ENCODE results near the gene CDKL1. TPM values are rescaled to one million over a fixed set of nuclear protein-coding genes. Genes with fewer than 3 reads are reported as not detected.

CDKL1 gene
- total RNA-seq, 1 donor from 2014 or later, result 15.7 TPM

DNA sequence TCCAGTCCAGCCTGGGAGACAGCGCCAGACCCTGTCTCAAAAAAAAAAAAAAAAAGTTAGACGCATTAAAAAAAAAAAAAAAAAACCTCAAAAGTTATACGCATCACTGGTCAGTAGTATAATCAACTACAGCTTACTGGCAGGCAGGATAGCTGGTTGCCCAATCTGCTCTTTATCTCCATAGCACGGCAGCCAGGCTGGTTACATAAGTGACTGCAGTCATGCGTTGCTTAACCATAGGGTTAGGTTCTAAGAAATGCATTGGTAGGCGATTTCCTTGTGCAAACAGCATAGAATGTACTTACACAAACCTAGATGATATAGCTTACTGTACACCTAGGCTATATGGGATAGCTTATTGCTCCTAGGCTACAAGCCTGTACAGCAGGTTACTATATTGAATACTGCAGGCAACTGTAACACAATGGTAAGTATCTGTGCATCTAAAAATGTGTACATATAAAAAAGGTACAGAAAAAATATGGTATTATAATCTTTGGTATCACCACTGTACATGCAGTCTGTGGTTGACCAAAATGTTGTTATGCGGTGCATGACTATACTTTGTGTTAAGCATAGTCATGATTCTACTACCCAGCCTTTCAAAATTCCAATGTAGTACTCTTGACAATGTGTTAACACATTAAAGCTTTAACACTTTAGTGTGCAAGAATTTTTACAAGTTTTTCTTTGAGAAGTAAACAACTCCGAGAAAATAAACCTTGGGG, 92.8 kb downstream of the CDKL1 start:
- Mint-ChIP-seq H3K36me3 (ENCODE audit: low read depth) (peaks cover 2% of the 10 kb centered on the region), H3K4me3 (ENCODE audit: unreplicated experiment) (no peak overlapping the region), H3K9me3 (ENCODE audit: low read depth) (peaks cover 6% of the 10 kb centered on the region), H3K27me3 (ENCODE audit: low read depth) (no peaks in the 10 kb centered on the region), H3K27ac (ENCODE audit: unreplicated experiment) (no peak overlapping the region), H3K4me1 (ENCODE audit: low read depth) (no peaks in the 10 kb centered on the region)
- DNase-seq (ENCODE audit: low spot score), result no peak
- TF ChIP-seq, protein P1, sequence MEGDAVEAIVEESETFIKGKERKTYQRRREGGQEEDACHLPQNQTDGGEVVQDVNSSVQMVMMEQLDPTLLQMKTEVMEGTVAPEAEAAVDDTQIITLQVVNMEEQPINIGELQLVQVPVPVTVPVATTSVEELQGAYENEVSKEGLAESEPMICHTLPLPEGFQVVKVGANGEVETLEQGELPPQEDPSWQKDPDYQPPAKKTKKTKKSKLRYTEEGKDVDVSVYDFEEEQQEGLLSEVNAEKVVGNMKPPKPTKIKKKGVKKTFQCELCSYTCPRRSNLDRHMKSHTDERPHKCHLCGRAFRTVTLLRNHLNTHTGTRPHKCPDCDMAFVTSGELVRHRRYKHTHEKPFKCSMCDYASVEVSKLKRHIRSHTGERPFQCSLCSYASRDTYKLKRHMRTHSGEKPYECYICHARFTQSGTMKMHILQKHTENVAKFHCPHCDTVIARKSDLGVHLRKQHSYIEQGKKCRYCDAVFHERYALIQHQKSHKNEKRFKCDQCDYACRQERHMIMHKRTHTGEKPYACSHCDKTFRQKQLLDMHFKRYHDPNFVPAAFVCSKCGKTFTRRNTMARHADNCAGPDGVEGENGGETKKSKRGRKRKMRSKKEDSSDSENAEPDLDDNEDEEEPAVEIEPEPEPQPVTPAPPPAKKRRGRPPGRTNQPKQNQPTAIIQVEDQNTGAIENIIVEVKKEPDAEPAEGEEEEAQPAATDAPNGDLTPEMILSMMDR (IDR thresholded peaks at IDR 0.05), result no peak

DNA sequence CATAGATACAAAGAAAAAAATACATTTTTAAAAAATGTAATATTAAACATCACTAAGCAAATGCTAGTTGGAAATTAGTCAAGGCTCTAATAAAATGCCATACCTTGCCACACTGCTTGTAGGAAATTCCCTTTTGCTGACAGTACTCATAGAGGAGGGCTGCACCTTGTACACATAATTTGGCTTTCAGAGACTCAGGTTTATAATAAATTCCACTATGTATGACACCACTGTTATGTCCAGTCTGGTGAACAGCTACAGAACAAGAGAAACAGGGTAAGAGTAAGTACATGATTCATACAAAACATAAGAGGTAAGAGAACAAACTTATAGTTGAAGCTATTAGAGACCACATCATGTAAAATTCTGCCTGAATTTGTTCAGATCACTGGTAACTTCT, 94.8 kb downstream of the CDKL1 start:
- Mint-ChIP-seq H3K27ac (ENCODE audit: unreplicated experiment) (no peak overlapping the region), H3K36me3 (ENCODE audit: low read depth) (peaks cover 5% of the 10 kb centered on the region), H3K4me3 (ENCODE audit: unreplicated experiment) (no peak overlapping the region), H3K4me1 (ENCODE audit: low read depth) (no peaks in the 10 kb centered on the region), H3K27me3 (ENCODE audit: low read depth) (no peaks in the 10 kb centered on the region), H3K9me3 (ENCODE audit: low read depth) (peaks cover 9% of the 10 kb centered on the region)
- TF ChIP-seq, protein P1 (IDR thresholded peaks at IDR 0.05), result no peak
- DNase-seq (ENCODE audit: low spot score), result no peak

DNA sequence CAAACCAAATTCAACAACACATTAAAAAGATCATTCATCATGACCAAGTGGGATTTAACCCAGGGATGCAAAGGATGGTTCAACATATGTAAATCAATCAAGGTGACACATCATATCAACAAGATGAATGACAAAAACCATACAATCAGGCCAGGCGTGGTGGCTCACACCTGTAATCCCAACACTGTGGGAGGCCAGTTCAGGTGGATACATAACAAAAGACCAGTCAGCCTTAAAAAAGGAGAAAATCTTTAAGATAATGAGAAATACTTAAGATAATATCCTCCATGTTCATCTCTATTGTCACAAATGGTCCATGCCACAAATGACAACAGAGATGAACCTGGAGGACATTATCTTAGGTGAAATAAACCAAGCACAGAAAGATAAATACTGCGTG, 97.1 kb downstream of the CDKL1 start:
- H3K9me3 Mint-ChIP-seq (ENCODE audit: low read depth), result peaks cover 9% of the 10 kb centered on the region
- H3K27ac Mint-ChIP-seq (ENCODE audit: unreplicated experiment), result no peak overlapping the region
- TF ChIP-seq, protein P1 (IDR thresholded peaks at IDR 0.05), result no peak

DNA sequence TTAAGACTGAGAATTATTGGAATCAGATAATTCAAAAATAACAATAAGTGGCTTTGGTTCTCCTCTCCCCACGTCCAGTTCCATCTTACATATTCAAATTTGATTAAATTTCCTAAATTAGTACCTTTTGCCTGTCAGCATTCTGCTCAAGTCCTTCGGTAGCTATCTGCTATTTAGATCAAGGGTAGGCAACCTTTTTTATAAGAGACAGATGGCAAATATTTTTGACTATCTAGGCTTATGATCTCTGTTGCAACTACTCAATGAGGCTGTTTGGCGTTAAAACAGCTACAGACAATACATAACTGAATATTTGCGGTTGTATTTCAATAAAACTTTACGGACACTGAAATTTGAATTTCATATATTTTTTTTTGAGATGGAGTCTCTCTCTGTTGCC, 106.4 kb downstream of the CDKL1 start:
- Mint-ChIP-seq H3K4me1 (ENCODE audit: low read depth) (no peaks in the 10 kb centered on the region), H3K36me3 (ENCODE audit: low read depth) (peaks cover 10% of the 10 kb centered on the region), H3K9me3 (ENCODE audit: low read depth) (peaks cover 5% of the 10 kb centered on the region), H3K4me3 (ENCODE audit: unreplicated experiment) (no peak overlapping the region), H3K27me3 (ENCODE audit: low read depth) (no peaks in the 10 kb centered on the region), H3K27ac (ENCODE audit: unreplicated experiment) (no peak overlapping the region)
- TF ChIP-seq, protein P1 (IDR thresholded peaks at IDR 0.05), result no peak
- no peak for DNase-seq (ENCODE audit: low spot score)

More for the DNA sequence above, 97.1 kb downstream of the CDKL1 start:
- Mint-ChIP-seq H3K4me1 (ENCODE audit: low read depth) (no peaks in the 10 kb centered on the region), H3K36me3 (ENCODE audit: low read depth) (peaks cover 5% of the 10 kb centered on the region), H3K27me3 (ENCODE audit: low read depth) (no peaks in the 10 kb centered on the region), H3K4me3 (ENCODE audit: unreplicated experiment) (no peak overlapping the region)
- no peak for DNase-seq (ENCODE audit: low spot score)

DNA sequence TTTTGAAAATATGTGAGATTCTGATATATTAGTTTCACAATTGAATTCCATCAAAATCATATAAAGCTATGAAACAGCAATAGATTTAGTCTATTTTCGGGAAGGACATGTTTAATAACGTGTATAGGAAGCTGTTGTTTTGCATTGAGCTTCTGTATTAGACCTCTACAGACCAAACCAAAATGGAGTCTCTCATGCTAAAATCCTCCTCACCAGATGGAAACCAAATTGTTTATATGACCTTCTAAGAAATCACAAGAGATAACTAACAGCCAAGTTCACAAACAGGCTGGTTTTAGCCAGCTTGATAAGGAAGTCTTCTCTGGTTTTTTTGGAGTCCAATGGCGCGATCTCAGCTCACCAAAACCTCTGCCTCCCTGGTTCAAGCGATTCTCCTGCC, 108.5 kb downstream of the CDKL1 start:
- TF ChIP-seq, protein P1 (IDR thresholded peaks at IDR 0.05), result no peak
- no peak for DNase-seq (ENCODE audit: low spot score)
- Mint-ChIP-seq H3K9me3 (ENCODE audit: low read depth) (peaks cover 5% of the 10 kb centered on the region), H3K36me3 (ENCODE audit: low read depth) (peaks cover 6% of the 10 kb centered on the region), H3K4me3 (ENCODE audit: unreplicated experiment) (no peak overlapping the region), H3K27ac (ENCODE audit: unreplicated experiment) (no peak overlapping the region), H3K4me1 (ENCODE audit: low read depth) (no peaks in the 10 kb centered on the region), H3K27me3 (ENCODE audit: low read depth) (no peaks in the 10 kb centered on the region)

All from chondrocyte (in vitro differentiated cells).